HepG2 (cell line): Measurements from ENCODE around the gene OR52E1. TPM values are rescaled to one million over a fixed set of nuclear protein-coding genes. Genes with fewer than 3 reads are reported as not detected.

Experiments
- BRD4 ChIP-seq: sonication (generic); formaldehyde crosslinking; IDR thresholded peaks from 2 replicates; pipeline ENCODE4 v1.4.0; 2020; ENCODE audit warnings: missing genetic modification reagents
- ELK4 ChIP-seq: sonication (generic); formaldehyde crosslinking; IDR thresholded peaks from 2 replicates; pipeline ENCODE4 v1.9.0; 2021; ENCODE audit warnings: missing genetic modification reagents, borderline replicate concordance
- HOXA9 ChIP-seq: sonication (generic); formaldehyde crosslinking; IDR thresholded peaks from 2 replicates; pipeline ENCODE4 v1.8.1; 2022; ENCODE audit warnings: missing genetic modification reagents, mild to moderate bottlenecking, moderate library complexity, borderline replicate concordance
- MED13 ChIP-seq: sonication (generic); formaldehyde crosslinking; IDR thresholded peaks from 2 replicates; pipeline ENCODE4 v1.5.0; 2020; ENCODE audit warnings: missing genetic modification reagents
- ZNF142 ChIP-seq: sonication (generic); formaldehyde crosslinking; IDR thresholded peaks from 2 replicates; pipeline ENCODE4 v1.4.0; 2020; ENCODE audit warnings: missing genetic modification reagents
- ZNF546 ChIP-seq: sonication (generic); formaldehyde crosslinking; conservative IDR thresholded peaks from 2 replicates; pipeline ENCODE4 v1.8.1; 2023; ENCODE audit warnings: mild to moderate bottlenecking, missing genetic modification reagents
- polyA plus RNA-seq, 8 experiments: library from polyadenylated mRNA; depleted of rRNA in 3 of 8; stranded (reverse) in 7 of 8; unstranded in 1 of 8; fragments of >200 nt; fragmentation: Illumina TruSeq in 4 of 8; extraction: Trizol in 4 of 8; gene quantifications; 2 replicates each; pipeline versions ENCODE4 v1.2.1 to v1.2.3, GENCODE V29; 2011 to 2016; ENCODE audit warnings: low read depth in 4 of 8, missing spikeins in 1 of 8, mixed read lengths in 1 of 8; ENCODE audit not compliant: insufficient read depth in 1 of 8
- total RNA-seq, 5 experiments: library from RNA; depleted of rRNA; stranded (reverse); fragments of >200 nt; fragmentation: Illumina TruSeq; extraction: Trizol; gene quantifications; 2 replicates each; pipeline ENCODE4 v1.2.3, GENCODE V29; 2016; ENCODE audit warnings: low read depth in 1 of 5

Gene OR52E1
- total and polyA plus RNA-seq, 2 of the 13 experiments (the other 11 are each of a cell fraction or from before 2014, with no cell fraction given) = not detected

DNA sequence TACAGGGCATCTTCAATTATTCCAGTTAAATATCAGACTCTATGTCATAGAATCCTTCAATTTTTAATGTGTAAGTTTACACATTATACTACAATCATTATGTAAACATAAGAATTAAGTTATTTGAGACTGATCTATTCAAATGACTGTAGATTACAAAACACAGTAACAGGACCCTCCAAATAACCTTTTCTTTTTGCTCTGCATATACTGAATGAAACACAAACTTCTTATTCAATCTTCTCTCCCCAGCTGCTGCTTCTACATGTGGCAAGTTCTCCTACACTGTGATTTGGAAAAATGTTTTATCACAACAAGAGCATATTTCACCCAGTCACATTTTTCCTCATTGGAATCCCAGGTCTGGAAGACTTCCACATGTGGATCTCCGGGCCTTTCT is 23.1 kb upstream of the OR52E1 start, which contains the start of gene OR52J3 (continued):
- TF ChIP-seq ZNF142 (CRISPR knock-in tag) = no peak
- TF ChIP-seq ELK4 (CRISPR knock-in tag) = no peak
- TF ChIP-seq MED13 (CRISPR knock-in tag) = no peak
- TF ChIP-seq ZNF546 (CRISPR knock-in tag) = no peak
- no peak for TF ChIP-seq HOXA9 (CRISPR knock-in tag)
- no peak for TF ChIP-seq BRD4
